DMS79 (cell line): ENCODE results near the gene TBATA.
"Not testable (repeated sequence)": the region's sequence is repeated elsewhere in the genome, so short reads cannot be mapped to it uniquely, and the experiment has no call there.

Experiments
- DNase-seq: peaks from one replicate; lab custom pipeline; 2025; lab: John Stamatoyannopoulos, UW

The TBATA gene

DNA sequence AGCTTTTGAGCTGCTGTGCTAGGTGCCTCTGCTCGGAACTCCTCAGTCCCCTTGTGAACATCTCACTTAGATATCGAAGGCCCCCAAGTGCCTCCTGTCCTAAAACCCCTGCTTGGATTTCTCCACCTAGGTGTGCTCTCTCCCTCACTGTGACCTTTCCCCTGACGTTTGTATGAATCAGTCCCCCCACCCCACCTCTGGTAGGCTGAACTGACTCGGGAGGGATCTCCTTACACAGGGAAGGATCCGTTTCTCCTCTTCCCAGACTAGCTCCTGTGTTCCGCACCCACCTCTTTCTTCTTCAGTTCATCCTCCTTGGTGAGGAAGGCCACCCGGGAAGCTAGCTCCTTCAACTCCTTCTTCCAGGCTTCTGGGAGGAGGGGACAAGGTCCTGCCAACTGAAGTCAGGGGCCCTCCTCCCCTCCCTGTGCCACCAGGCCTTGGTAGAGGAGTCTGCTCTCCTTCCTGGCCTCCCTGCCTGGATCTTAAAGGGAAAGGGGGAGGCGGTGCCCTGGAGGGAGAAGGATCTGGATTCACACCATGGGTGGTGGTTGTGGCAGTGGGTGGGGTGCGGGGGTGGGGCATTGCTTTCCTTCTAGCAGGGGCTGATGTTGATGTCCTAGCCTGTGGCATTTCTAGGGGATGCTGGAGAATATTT, 6.8 kb downstream of the TBATA start:
- DNase-seq, result no peak

DNA sequence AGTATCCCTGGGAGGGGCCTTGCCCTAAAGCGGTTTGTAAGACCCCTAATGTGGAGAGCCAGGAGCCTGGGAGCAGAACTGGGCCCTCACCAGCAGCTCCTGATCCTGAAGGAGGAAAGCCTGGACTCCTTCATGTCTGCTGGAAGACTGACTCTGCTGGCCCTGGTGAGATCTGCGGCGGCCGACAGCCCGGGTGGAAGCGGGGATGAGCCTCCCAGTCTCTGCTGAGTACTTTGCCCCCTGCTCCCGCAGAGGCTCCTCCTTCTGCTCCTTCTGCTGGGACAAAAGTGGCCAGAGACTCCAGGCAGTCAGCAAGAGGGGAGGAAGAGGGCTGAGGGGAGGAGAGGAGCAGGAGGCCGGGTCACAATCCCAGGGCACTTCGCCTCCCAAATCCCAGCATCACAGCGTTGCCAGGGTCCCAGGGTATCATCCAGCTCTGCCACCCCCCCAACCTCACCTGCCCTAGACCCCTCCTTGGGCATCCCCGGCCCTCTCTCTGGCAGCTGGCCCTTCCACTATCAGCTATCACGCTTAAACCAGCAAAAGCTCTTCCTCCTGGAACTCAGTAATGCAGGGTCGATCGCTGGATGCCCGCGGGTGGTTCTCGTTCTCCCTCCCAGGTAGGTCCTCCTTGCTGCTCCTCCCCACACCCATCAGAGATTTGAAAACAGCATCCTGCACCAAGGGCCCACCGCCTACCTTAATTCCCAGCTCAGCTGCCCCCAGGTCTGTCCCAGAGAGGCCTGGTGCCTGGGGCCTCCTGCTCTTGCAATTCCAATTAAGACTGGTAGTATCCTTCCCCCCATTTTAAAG, 7.9 kb downstream of the TBATA start:
- no peak for DNase-seq

DNA sequence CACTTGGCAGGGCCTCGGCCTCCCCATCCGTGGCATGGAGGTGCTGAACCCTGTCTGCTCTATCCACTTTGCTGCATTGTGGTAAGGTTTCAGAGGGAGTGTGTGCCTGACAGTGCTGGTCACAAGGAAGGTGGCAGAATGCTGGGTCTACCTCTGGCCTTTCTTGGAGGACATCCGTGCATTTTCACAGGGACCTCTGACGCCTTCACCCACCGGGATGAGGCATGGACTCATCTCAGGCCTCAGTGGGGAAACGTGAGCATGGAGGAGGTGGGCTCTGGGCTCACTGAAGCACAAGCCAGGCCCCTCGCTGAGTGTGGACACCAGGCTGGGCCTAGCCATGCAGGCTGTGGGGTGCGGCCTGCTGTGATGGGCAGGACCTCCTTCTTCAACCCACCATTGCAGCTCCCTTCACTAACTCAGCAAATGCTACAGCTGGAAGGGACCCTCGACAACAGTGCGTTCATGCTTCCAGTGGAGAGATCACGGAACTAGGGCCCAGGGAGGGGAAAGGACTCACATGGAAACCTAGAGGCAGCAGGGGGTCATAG, 8.6 kb downstream of the TBATA start:
- no peak for DNase-seq

DNA sequence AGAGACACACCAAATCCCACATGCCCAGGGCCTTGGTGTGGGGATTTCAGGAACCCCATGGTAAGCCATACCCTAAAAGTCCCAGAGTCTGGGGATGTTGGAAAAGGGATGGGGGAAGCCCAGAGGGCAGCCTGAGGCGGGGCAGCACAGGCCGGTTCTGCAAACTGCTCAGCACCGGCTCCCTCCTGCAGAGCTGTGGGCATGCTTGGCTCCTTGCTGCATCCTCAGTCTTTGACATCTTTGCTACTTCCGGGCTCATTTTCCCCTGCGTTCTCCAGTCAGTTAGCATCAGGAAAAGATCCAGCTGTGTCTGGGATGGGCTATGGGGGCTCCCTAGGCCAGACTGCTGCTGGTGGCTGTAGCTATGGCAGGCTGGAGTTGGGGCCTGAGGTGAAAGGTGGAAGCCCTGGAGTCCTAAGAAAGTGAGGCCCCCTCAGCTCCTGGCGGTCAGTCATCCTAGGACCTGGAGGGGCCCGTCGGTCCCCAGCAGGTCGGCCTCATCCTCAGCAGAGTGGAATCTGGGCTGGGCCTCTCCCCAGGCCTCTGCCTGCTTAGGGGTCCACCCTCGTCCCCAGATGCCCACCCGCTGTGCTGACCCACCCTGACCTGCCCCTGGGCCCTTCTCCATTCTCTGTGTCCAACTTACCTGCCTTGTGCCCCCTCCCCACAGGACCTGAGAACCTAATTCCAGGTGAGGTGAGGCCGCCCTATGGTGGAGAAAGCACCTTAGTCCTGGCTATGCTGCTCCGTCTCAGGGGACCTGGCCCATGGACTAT, 9.3 kb downstream of the TBATA start:
- no peak for DNase-seq

DNA sequence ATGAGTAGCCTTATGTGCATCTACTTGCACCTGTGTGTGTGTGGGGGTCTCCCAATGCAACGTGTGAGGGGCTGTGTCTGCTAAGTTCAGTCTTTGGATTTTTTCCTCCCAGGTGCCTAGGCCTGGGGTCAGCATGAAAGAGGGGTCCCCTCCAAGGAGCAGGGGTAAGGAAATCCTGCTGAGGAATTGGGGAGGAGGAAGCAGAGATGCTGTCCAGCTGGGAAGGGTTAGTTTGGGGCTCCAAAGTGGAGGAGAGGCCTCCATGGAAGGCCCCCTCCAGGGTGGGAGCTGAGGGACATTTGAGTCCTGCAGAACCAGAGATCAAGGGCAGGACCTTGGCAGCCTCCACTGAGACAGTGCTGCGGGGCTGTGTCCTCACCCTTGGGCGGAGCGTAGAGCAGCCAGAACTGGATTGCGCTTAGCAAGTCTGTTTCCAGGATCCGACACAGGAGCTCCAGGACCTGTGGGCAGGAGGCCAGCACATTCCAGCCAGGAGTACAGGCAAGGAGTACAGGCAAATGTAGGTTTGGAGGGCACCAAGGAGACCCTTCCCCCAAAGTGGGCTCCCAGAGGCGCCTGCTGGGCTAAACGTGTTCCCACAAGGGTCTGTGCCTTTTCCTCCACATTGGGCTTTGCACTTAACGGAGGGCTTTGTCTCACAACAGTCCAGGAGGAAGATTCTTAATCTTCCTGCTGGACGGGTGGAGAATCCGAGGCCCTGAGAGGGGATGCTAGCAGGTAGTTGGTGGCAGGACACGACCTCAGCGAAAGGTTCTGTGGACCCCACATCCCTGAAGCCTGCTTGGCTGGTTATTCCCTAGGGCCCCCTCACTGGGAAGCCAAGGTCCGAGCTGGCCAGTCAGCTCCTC, 10.1 kb downstream of the TBATA start:
- no peak for DNase-seq

DNA sequence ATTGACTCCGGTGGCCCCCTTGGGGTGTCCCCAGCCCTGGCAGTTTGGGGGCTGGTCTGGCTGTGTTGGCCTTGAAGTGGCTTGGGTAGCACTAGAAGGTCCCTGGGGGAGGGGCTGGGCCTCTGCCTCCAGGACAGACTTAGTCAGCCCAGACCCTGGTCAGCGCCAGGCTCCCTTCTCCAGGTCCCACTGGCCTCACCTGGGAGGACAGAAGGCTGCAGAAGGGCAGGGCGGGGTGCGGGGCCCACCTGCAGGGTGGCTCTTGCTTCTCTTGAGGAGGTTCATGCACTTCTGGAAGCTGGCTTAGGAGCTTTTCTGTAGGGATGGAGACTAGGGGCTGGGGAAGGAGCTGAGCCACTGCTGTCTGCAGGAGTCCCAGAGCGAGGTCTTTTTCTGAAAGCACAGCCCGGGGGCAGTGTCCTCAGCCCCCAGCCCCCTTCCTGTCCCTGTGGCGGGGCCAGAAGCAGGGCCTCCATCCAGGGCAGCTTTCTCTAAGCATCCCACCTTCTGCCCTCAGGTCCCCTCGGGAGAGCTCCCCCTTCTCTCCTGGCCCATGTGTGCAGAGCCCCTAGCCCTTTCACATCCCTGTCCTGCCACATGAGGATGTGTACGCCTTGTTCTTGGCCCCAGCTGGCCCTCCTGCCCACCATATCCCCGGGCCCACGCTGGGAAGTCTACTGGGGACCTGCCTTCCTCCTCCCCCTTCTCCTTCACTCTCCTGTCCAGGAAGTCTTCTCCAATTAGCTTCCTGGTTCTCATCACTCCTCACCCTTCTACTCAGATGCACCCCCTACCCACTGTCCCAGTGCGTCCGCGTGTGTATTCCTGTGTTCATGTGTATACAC, 11.0 kb downstream of the TBATA start:
- DNase-seq, result no peak

DNA sequence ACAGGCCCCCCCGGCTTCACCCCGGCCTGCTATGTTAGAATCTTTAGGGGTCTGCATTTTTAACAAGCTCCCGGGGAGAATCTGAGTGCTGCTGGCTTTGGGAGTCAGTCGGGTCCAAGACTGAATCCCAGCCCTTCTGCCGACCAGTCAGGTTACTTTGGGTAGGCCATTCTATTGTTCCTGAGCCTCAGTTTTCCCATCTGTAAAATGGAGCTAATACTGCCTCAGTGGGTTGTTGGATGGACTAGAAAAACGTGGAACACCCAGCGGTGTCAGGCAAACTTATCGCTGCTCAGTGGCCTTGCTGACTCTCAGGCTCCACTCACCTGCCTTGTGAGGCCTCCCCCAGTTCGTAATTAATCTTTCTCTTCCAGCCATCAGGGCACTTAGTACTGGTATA, 11.7 kb downstream of the TBATA start:
- no peak for DNase-seq

DNA sequence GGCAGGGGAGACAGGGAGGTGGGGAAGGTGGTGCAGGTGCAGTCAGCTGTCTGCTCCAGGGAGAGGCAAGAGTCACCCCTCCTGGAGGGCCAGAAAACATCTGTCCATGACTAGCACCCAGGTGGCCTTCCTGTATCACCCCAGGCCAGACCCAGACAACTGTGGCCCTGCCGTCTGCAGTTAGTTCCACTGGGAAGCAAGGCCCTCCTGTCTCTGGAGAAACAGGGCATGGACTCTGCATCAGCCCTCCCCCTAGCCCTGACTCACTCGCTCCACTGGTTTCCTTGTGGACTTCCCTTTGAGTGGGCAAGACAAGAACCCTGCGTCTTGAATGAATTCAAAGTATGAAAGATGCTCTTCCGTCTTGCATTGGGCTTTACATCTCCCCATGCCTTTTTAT, 12.6 kb downstream of the TBATA start:
- no peak for DNase-seq

DNA sequence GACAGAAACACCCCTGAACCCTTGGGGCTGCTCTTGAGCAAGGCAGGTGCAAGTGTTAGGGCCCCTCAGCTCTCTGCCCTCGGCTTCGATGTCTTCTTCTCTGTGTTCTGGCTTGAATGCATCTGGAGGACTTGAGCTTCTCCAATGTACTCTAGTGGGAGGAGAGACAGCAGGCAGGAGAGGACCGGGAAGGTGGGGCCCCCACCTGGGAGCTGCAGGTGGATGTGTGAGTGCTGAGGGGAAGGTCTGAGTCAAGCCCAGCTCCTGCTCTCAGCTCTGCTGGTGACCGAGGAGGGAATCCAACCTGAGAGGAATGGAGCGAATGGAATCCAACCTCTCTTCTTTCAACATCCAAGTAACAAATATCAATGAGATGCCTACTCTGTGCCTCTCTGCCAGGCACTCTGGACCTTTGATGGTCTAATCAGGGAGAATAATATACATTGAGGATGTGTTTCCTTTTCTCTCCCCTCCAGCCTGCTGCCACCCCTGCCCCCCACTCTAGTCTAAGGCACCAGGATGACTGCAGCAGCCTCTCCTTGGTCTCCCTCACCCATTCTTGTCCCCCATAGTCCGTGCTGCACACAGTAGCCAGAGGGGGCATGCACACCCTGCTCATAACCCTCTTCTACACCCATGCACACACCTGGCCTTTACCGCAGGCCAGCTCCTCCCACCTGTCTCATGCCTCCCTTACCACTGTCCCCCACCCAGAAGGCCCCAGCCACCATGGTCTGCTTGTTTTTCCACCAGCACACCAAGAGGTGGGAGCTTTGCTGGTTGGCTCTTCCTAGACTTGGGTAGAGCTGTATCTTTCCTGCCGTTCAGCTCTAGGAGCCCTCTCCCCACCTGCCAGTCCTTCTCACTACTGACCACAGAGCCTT, 13.6 kb downstream of the TBATA start:
- DNase-seq, result no peak

DNA sequence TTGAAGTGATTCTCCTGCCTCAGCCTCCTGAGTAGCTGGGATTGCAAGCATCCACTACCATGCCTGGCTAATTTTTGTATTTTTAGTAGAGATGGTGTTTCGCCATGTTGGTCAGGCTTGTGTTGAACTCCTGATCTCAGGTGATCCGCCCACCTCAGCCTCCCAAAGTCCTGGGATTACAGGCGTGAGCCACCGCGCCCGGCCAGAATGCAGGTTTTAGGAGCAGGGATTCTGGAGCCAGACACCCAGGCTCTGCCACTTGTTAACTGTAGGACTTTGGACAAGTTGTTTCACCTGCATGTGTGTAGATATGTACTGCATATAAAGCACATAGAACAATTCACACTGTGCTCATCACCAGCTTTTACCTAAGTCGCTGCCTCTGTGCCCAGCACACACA, 14.7 kb downstream of the TBATA start:
- not testable (repeated sequence) for DNase-seq

DNA sequence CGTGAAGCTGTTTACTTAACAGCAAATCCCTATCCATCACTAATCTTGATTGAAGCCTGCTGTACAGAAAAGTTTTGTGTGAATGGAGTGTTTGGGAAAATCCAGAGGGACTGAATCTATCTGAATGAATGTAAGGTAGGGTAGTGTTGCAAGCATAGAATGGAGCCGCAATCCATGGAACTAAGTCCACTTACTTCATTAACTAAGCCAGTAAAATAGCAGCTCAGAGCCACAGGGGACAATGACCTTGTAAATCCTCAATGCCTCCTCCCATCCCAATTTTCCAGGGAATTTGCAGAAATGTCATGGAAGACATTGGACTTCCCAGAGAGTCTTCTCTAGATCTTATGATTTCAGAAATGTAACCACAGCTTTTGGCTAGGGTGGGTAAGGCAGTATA, 15.2 kb downstream of the TBATA start:
- DNase-seq, result no peak

DNA sequence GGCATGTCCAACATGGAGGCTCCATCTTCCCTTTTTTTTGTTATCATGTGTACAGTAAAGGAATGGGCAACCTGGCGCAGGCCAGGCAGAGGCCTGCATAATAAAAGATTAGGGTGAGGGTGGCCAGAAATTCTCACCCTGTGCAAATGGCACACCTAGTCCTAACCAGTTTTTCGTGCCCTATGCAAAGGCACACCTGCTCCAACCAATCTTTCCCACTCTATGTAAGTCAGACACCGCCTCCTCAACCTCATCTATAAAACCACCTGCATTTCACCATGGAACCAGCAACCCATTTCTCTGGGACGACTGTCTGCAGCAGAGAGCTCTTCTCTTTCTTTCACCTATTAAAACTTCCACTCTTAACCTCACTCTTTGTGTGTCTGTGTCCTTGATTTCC, 16.1 kb downstream of the TBATA start:
- DNase-seq, result no peak

DNA sequence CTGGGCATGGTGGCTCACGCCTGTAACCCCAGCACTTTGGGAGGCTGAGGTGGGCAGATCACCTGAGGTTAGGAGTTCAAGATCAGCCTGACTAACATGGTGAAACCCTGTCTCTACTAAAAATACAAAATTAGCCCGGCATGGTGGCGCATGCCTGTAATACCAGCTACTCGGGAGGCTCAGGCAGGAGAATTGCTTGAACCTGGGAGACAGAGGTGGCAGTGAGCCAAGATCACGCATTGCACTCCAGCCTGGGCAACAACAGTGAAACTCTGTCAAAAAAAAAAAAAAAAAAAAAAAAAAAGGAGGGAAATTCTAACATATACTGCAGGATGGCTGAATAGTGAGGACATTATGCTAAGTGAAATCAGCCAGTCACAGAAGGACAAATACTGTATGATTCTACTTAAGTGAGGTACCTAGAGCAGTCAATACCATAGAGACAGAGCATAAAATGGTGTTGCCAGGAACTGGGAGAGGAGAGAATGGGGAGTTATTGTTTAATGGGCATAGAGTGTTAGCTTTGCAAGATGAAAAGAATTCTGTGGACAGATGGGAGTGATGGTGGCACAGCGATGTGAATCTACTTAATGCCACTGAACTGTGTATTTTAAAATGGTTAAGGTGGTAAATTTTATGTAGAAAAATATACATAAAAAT, 17.0 kb downstream of the TBATA start:
- not testable (repeated sequence) for DNase-seq

DNA sequence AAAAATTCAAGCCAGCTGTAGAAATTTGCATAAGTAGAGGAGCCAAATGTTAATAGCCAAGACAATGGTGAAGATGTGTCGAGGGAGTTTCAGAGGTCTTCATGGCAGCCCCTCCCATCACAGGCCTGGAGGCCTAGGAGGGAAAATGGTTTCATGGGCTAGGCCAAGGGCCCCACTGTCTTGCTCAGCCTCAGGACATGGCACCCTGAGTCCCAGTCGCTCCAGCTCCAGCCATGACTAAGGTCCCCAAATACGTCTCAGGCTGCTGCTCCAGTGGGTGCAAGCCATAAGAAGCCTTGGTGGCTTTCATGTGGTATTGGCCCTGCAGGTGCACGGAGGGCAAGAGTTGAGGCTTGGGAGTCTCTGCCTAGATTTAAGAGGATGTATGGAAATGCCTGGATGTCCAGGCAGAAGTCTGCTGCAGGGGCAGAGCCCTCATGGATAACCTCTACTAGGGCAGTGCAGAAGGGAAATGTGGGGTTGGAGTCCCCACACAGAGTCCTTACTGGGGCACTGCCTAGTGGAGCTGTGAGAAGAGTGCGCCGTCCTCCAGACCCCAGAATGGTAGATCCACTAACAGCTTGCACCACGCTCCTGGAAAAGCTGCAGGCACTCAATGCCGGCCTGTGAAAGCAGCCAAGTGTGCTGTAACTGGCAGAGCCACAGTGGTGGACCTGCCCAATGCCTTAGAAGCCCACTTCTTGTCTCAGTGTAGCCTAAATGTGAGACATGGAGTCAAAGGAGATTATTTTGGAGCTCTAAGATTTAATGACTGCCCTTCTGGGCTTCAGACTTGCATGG, 19.2 kb downstream of the TBATA start:
- no peak for DNase-seq

DNA sequence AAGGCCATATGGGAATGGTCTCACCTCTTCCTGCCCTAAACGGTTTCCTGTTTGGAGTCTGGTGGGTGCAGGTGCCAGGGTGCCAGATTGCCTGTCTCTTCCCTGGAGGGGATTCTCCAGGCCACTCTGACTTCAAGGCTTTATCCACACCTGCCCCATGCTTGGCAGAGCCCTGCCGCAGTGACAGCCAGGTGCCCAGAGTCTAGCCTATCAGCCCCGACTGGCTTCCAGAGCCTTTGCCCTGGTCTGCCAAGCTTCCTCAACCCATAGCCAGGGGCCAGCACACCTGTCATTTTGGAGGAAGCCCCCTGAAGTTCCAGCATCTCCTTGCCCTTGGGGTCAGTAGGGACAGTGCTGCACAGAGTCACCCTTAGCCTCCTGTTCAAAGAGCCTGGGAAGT, 21.6 kb downstream of the TBATA start:
- DNase-seq, result no peak

DNA sequence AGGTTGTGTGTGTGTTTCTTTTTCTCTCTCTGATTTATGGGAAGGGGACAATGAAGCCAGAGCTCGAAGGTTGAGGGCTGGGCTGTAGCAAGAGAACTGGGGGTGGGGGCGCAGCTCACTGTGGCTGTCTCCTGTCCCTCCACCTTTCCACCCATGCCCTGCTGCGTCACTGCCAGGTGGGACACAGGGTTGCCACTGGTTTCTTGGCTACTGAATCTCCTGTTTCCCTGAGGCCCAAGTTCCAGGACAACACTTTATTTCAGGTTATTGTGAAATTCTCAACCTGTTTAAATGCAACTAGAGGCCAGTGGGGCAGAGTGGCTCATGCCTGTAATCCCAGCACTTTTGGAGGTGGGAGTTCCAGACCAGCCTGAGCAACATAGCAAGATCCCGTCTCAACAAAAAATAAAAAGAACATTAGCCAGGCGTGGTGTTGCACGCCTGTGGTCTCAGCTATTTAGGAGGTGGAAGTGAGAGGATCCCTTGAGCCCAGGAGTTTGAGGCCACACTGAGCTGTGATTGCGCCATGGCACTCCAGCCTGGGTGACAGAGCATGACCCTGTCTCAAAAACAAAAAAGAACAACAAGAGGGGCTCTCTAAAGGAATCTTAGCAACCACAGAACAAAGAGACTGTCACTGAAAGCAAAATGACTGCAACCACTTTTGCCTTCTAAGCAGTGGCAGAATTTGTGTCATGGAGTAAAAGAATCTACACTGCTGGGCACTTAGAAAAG, 22.6 kb downstream of the TBATA start:
- no peak for DNase-seq

DNA sequence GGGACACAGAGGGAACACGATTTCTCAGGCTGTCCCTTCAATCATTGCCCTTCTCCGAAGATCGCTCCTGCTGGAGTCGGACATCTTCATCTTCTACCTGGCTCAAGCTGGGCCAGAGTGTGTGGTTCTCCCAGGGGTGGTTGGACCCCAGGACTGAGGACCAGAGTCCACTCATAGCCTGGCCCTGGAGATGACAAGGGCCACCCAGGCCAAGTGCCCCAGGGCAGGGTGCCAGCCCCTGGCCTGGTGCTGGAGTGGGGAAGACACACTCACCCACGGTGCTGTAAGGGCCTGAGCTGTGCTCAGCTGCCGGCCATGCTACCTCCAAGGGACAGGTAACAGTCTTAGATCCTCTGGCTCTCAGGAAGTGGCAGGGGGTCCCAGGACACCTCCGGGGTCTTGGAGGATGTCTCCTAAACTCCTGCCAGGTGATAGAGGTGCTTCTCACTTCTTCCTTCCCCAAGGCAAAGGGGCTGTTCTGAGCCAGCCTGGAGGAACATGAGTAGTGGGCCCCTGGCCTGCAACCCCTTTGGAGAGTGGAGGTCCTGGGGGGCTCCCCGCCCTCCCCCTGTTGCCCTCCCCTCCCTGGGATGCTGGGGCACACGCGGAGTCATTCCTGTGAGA, 23.3 kb downstream of the TBATA start:
- no peak for DNase-seq
